Lower leg skin (tissue), 4 donors: ENCODE measurements around the gene ZNF155. TPM values are rescaled to one million over a fixed set of nuclear protein-coding genes. Genes with fewer than 3 reads are reported as not detected.

Experiments used
- DNase-seq, 2 donors: peaks; one replicate each; pipeline ENCODE4 v3.0.0-alpha.2; 2019; ENCODE audit warnings: low spot score in 2 of 2
- H3K4me3 ChIP-seq: fragments of 200-600 bp; sonication (generic); 2 replicates; pipeline ENCODE4 v1.5.1; 2017; ENCODE audit warnings: mild to moderate bottlenecking, low read depth; ENCODE audit not compliant: poor library complexity, severe bottlenecking
- CTCF ChIP-seq, 3 donors: fragments of 450-650 bp; IDR thresholded peaks; one replicate each; pipeline ENCODE4 v1.5.1; 2016; ENCODE audit warnings: antibody characterized with exemption in 3 of 3, mild to moderate bottlenecking in 3 of 3, moderate library complexity in 2 of 3
- POLR2A ChIP-seq, 2 donors: fragments of 450-650 bp; IDR thresholded peaks; one replicate each; pipeline ENCODE4 v1.6.1; 2016 to 2017; ENCODE audit warnings: antibody characterized with exemption in 2 of 2, mild to moderate bottlenecking in 1 of 2, moderate library complexity in 1 of 2
- WGBS, 2 donors: methylation state at CpG; one replicate each; pipeline ENCODE4 v1.1.5; 2018; 5-methylcytosine and 5-hydroxymethylcytosine counted together
- intact Hi-C: fragments of 100-400 bp; cut with DNase I; formaldehyde crosslinking; loops from one replicate; pipeline ENCODE4 v1.15.0; 2023; ENCODE audit warnings: low total_unique reads
- total RNA-seq, 4 donors: library from RNA; depleted of rRNA; stranded (reverse); fragments of >200 nt; gene quantifications; one replicate each; pipeline ENCODE4 v1.1.0, GENCODE V29; 2016

Gene ZNF155
- total RNA-seq, 4 donors from 2014 or later = 5.9 to 10.3 (median 8.6) TPM

- WGBS, 2 donors = 0 to 1% methylated on average over 46 to 48 of the region's 48 CpGs
- intact Hi-C loops = no loop called here
- peak; percentile 94 to 98 for DNase-seq
- no peak for TF ChIP-seq CTCF (IDR thresholded peaks at IDR 0.05)
- no peak for TF ChIP-seq POLR2A (IDR thresholded peaks at IDR 0.05)
- H3K4me3 ChIP-seq = peak within 1 kb of the TSS; percentile 64
Observed at GRCh38 chr19:44002566-44003460, 18.8 kb downstream of the ZNF155 start, which contains the start of gene ZNF230. Gene ZNF230, plus strand, starts transcription at chr19:44002957. Its CDS starts 4,122 bp downstream, at chr19:44007079.

GRCh38 chr19:44003461-44004009 is 19.5 kb downstream of the ZNF155 start:
- peak overlapping the region; percentile 64 for H3K4me3 ChIP-seq
- DNase-seq = peak in 1 of 2 donors; percentile 82
- 2% methylated on average over 15 of the region's 15 CpGs for WGBS, 2 donors
- TF ChIP-seq CTCF (IDR thresholded peaks at IDR 0.05) = no peak
- no peak for TF ChIP-seq POLR2A (IDR thresholded peaks at IDR 0.05)
- intact Hi-C loops = no loop called here

GRCh38 chr19:44005973-44006372 is 22.0 kb downstream of the ZNF155 start:
- no peak for TF ChIP-seq POLR2A (IDR thresholded peaks at IDR 0.05)
- no peak for TF ChIP-seq CTCF (IDR thresholded peaks at IDR 0.05)

GRCh38 chr19:44007473-44007872 is 23.5 kb downstream of the ZNF155 start:
- no peak for TF ChIP-seq CTCF (IDR thresholded peaks at IDR 0.05)
- no peak for TF ChIP-seq POLR2A (IDR thresholded peaks at IDR 0.05)
- no peak overlapping the region for H3K4me3 ChIP-seq
- no peak for DNase-seq
- 97 to 100% methylated on average over 6 of the region's 6 CpGs for WGBS, 2 donors
- intact Hi-C loops = no loop called here

More at GRCh38 chr19:44005973-44006372, 22.0 kb downstream of the ZNF155 start:
- intact Hi-C loops = no loop called here
- 92 to 94% methylated on average over 1 of the region's 1 CpG for WGBS, 2 donors
- H3K4me3 ChIP-seq = no peak overlapping the region
- DNase-seq = no peak

- 98 to 99% methylated on average over 5 of the region's 5 CpGs for WGBS, 2 donors
- no peak overlapping the region for H3K4me3 ChIP-seq
- intact Hi-C loops = no loop called here
- DNase-seq = no peak
- no peak for TF ChIP-seq CTCF (IDR thresholded peaks at IDR 0.05)
- no peak for TF ChIP-seq POLR2A (IDR thresholded peaks at IDR 0.05)
Observed at GRCh38 chr19:44010468-44010867, 26.5 kb downstream of the ZNF155 start.
